HG03139 (cell line): ENCODE measurements around the gene OOSP2.
"Not testable (repeated sequence)": the region's sequence is repeated elsewhere in the genome, so short reads cannot be mapped to it uniquely, and the experiment has no call there.

ENCODE experiments used
- ATAC-seq: cut with Tn5 transposase; IDR thresholded peaks from one replicate; pipeline ENCODE4 v1.9.1; 2021; ENCODE audit not compliant: unreplicated experiment

Gene OOSP2, protein sequence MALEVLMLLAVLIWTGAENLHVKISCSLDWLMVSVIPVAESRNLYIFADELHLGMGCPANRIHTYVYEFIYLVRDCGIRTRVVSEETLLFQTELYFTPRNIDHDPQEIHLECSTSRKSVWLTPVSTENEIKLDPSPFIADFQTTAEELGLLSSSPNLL

DNA sequence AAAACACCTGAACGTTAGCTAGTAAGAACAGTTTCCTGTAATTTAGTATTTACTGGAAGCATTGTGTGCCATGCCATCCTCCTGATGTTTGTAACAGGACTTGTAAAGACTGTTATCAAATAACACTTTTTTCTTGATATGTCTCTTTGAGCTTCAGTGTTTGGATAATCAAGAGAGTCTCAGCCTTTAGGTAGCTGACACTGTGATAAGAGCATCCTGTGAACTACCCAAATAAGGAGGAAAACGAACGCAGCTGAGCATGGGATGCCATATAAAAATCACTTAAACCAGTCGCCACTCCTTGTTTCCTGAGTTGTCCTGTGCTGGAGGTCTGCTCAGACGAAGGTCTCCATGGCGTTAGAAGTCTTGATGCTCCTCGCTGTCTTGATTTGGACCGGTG is at the start of gene OOSP2:
TSS of gene OOSP2 (plus strand) at position 301 of the 400 bp plus-strand sequence. CDS start at position 352, 51 bp downstream.
- ATAC-seq, result no peak

DNA sequence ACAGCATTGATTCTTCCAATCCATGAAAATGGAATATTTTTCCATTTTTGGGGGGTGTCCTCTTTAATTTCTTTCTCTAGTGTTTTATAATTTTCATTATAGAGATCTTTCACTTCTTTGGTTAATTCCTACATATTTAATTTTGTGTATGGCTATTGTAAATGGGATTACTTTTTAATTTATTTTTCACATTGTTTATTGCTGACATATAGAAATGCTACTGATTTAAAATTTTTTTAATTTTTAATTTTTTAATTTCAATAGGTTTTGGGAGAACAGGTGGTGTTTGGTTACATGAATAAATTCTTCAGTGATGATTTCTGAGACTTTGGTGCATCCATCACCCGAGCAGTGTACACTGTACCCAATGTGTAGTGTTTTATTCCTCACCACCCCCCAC is 49.8 kb upstream of the OOSP2 start:
- ATAC-seq, result no peak

DNA sequence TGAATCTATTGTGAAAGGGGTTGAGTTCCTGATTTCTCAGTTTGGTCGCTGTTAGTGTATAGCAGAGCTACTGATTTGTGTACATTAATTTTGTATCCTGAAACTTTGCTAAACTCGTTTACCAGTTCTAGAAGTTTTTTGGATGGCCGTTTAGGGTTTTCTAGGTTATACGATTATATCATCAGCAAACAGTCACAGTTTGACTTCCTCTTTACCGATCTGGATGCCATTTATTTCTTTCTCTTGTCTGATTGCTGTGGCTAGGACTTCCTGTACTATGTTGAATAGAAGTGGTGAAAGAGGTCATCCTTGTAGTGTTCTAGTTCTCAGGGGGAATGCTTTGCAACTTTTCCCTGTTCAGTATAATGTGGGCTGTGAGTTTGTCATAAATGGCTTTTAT is 47.8 kb upstream of the OOSP2 start:
- no peak for ATAC-seq

DNA sequence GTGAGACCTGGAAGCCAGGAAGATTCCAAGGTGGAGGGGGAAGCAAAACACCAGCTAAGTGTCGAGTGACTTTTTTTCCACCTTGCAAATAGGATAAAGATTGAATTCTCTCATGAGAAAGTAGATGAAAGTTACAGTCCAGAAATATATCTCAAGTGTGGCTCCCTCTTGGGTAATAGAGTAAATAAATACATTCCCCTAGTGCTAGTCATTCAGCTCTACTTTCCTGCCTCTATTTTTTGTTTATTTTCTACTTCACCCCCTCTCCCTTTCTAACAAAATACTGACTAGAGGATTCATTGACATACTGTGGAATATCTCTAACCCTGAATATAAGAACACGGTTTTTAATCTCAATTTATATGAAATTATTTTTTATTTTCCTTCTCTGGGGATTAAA is 42.4 kb upstream of the OOSP2 start:
- no peak for ATAC-seq

DNA sequence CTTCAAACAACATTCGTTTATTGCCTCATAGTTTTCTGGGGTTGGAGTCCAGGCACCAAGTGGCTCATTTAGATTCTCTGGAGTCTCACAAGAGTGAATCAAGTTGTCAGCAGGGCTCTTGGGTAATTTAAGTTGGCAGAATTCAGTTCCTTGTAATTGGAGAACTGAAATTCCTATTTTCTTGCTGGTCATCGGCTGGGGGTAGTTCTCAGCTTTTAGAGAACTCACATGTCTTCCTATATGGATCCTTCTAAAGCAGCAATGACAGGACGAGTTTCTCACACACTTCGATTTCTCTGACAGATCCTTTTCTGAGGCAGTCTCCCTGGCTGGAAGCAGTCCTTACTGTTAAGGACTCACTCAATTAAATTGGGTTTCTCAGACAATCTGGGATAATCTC is 40.5 kb upstream of the OOSP2 start:
- ATAC-seq, result no peak

DNA sequence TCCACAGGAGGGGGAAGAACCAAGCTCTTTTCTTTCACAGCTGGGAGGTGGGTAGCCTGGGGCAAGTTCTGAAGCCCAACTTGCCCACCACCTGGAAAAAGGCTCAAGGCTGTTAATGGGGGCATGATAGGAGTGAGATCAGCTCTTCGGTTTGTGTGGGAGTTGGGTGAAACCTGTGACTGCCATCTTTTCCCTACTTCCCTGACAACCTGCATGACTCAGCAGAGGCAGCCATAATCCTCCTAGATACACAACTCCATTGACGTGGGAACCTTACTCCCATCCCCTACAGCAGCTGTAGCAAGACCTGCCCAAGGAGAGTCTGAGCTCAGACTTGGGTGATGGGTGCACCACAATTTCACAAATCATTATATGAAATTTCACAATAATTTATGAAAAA is 36.5 kb upstream of the OOSP2 start:
- no peak for ATAC-seq

DNA sequence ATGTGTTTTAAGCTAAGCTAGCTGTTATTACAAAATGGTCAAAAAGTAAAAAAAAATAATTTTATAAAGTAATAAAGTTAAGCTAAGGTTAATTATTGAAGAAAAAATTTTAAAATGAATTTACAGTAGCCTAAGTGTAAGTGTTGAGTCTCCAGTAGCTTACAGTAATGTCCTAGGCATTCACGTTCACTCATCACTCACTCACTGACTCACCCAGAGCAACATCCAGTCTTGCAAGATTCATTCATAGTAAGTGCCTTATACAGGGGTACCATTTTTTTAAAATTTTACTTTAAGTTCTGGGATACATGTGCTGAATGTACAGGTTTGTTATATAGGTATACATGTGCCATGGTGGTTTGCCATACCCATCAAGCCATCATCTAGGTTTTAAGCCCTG is 34.8 kb upstream of the OOSP2 start:
- no peak for ATAC-seq

DNA sequence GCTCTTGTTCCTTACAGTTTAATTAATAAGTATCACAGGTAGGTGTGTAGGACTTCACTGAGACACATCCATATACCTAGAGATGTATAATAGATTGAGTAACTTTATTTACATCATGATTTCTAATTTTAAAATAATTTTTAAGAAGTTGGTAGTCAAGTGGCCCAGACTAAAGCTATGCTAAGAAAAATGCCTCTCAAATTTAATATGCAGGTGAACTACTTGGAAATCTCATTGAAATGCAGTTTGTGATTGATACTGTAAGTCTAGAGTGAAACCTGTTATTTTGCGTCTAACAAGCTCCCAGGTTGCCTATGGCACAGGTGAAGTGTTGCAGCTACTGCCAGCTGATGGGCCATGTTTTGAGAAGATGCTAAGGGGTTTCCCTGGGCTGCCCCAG is 23.3 kb upstream of the OOSP2 start, which contains the start of gene OOSP4B:
TSS of gene OOSP4B (plus strand) at position 301 of the 400 bp plus-strand sequence.
- no peak for ATAC-seq

DNA sequence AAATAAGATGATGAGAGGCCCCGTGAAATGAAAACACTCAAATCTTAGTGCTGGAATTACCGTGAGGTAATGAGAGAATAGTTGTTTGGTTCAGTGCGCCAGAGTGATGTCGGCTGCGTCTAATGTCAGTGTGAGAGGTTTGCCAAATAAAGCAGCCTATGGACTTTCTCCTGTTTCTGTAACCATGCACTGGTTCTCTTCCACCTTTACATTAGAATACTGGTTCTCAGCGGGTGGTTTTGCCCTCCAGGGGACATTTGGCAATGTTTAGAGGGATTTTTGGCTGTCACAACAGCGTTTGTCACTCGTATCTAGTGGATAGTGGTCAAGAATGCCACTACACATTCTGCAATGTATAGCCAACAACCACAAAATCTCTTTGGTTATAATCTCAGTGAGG is 22.2 kb upstream of the OOSP2 start:
- ATAC-seq, result no peak

DNA sequence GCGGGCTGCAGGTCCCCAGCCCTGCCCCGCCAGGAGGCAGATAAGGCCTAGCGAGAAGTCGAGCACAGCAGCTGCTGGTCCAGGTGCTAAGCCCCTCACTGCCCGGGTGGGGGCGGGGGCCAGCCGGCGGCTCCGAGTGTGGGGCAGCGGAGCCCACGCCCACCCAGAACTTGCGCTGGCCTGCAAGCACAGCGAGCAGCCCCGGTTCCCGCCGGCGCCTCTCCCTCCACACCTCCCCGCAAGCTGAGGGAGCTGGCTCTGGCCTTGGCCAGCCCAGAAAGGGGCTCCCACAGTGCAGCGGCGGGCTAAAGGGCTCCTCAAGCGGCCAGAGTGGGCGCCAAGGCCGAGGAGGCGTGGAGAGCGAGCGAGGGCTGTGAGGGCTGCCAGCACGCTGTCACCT is 19.8 kb upstream of the OOSP2 start:
- ATAC-seq, result not testable (repeated sequence)

DNA sequence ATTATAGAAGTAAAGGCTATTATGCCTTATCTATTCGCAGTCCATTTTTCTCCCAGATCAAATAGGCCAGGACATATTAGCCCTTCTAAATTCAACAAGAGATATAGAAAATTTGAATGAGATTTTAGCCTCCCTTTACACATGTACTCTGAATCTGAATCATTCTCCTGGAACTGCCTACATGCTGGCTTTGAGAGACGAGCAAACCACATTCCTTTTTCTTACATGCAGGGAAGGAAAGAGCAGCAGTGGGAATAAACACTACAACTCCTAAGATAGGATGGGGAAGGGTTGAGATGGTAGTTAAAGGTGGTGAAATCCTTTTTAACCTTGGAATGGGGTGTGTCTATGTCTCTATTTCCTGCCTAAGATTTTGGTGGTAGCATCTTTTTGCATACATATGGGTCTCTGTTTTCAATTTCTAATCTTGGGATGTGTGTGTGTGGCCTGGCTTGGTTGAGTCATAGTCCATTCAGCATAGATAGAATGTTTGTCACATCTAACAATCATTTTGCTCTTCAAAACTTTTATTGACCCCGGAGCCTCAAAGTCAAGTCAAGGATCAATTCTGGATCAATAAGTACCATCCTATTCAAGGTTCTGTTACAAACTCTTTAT is 11.1 kb upstream of the OOSP2 start:
- no peak for ATAC-seq

DNA sequence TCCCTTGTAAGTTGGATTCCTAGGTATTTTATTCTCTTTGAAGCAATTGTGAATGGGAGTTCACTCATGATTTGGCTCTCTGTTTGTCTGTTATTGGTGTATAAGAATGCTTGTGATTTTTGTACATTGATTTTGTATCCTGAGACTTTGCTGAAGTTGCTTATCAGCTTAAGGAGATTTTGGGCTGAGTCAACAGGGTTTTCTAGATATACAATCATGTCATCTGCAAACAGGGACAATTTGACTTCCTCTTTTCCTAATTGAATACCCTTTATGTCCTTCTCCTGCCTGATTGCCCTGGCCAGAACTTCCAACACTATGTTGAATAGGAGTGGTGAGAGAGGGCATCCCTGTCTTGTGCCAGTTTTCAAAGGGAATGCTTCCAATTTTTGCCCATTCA is 10.2 kb downstream of the OOSP2 start:
- not testable (repeated sequence) for ATAC-seq

DNA sequence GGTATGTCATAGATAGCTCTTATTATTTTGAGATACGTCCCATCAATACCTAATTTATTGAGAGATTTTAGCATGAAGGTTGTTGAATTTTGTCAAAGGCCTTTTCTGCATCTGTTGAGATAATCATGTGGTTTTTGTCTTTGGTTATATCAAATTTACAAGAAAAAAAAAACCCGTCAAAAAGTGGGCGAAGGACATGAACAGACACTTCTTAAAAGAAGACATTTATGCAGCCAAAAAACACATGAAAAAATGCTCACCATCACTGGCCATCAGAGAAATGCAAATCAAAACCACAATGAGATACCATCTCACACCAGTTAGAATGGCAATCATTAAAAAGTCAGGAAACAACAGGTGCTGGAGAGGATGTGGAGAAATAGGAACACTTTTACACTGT is 10.6 kb downstream of the OOSP2 start:
- ATAC-seq, result not testable (repeated sequence)

DNA sequence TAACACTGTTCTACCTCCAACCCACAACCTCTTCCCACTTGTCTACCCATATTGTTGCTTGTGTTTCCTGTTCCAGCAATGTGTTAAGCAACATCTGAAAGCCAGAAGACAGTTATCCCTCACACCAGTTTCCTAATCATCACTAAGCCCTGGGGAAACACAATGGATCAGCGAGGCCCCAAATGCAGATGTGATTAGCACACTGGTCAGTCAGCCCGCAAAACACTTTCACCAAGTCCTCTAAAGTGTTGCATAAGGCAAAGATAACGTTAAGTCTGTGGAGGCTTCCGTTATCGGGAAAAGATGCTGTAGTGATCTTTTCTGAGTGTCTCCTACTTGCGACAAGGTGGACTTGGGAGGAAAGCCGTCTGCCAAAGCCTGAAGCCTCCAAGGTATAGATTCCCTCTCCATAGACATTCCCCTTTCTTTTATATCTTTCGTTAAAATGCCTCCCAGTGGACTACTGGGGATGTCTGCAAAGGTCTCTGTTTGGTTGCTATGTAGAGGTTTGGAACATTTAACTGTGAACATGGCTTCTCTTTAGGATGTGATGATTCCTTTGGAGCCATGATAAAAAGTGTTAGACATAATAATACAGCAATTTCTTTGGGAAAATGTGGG is 16.2 kb downstream of the OOSP2 start, which contains the start of gene MS4A3:
TSS of gene MS4A3 (plus strand) at position 317 of the 621 bp plus-strand sequence. CDS start 4,496 bp downstream, outside the sequence.
- no peak for ATAC-seq

DNA sequence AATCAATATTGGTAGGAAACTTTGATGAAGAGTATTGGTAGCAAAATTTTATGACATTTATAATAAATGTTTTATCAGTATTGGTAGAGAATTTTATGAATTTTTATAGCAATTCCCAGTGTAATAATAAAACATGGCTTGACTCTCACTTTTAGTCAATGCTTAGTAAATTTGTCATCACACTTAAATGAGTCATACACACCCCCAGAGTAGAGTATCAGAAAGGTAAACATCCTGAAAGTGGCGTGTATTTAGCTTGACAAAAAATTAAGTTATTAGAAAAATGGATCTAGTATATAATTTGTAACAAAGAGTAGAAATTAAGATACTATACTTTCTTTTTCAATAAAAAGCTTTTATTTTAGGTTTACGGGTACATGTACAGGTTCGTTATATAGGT is 18.8 kb downstream of the OOSP2 start:
- ATAC-seq, result no peak

DNA sequence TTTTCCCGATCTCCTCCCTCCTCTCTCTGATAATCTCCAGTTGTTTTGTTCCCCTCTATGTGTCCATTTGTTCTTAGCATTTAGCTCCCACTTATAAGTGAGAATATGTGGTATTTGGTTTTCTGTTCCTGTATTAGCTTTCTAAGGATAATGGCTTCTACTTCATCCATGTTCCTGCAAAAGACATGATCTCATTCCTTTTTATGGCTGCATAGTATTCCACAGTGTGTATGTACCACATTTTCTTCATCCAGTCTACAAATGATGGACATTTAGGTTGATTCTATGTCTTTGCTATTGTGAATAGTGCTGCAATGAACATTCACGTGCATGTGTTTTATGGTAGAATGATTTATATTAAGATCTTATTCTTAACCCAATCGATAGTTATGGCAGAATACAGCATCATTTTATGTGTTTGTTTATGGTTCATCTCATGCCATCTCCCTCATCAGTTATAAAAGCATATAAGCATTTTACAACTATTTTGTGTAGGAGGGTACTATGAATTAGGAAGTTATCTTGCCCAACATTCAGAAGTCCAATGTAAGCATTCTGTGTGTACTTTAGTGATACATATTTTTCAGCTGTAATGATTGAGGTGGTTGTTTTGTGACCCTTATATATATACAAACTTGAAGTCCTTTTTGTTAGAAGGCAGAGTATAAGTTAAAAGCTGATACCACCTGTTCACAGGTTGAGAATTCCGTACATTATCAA is 19.5 kb downstream of the OOSP2 start:
- ATAC-seq, result no peak

DNA sequence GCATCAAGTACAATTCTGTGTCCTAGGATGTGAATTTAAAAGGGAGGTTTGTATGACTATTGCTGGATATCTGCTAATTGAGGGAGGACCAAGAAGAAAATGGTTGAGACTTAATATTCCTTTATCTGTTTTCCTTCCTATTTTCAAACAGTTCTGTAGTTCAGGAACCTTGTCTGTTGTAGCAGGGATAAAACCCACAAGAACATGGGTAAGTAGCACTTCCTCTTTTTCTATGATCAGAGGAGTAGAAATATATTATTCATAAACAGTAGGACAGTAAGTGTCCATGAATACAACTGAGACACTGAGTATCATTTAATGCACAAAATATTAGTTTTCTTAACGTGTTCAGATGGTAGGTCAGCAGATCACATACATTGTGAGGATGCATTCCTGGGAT is 23.9 kb downstream of the OOSP2 start:
- no peak for ATAC-seq

DNA sequence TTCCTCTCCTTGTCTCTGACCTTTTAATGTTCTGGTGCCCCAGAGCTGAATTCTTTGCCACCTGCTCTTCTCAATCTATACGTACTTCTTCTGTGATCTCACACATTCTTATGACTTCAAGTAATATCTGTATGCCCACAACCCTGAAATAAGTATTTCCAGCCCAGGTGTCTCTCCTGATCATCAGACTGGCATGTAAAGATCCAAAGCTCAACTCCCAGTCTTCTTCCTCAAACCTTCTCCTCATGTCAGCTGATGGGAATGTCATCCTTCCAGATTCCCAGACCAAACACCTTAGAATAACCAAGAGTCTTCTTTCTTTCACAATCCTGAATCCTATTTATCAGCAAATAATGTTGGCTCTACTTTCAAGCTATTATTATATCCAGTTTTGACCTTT is 25.6 kb downstream of the OOSP2 start:
- no peak for ATAC-seq

DNA sequence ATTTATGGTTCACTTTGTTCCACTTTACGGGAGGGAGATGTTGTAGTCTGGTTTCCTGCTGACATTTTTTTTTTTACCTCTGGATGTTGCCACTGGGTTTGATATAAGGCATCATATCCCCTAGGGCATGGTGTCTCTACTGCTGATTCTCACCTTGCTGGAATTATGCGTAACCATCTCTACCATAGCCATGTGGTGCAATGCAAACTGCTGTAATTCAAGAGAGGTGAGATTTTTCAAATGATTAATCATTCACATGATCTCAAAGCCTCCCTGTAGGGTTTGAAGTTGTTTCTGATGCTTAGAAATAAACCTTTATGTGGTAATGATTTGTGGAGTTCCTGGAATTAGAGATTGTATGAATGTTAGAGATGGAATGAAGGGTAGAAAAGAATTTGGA is 29.2 kb downstream of the OOSP2 start:
- no peak for ATAC-seq

DNA sequence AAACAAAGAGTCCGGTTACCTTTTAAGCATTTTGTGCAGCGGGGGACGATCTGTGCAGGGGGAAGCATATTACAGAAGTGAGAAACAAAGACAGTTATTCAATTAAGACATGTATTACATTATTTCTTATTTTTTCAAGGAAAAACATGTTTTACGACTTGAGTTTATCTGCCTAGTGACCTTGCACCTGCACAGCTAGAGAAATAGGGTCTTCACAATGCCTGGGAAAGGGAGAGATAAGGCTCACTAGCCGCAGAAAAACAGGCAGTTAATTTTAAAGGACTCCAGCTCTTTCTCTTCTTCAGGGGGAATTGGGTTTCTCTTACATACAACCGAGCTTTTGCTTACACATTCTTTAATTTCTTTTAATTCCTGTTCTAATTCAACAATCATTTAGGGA is 31.4 kb downstream of the OOSP2 start:
- ATAC-seq, result not testable (repeated sequence)

DNA sequence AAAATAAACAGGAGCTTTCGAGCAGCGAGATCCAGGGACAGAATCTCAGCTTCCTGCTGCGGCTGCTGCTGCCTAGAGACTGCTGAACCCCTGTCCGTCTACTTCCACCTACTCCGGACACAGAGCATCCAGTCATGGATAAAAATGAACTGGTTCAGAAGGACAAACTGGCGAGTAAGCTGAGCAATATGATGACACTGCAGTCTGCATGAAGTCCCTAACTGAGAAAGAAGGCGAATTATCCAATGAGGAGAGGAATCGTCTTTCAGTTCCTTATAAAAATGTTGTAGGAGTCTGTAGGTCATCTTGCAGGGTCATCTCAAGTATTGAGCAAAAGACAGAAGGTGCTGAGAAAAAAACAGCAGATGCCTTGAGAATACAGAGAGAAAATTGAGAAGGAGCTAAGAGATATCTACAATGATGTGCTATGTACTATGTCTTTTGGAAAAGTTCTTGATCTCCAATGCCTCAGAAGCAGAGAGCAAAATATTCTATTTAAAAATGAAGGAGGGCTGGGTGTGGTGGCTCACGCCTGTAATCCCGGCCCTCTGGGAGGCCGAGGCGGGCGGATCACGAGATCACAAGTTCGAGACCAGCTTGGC is 37.1 kb downstream of the OOSP2 start:
- ATAC-seq, result no peak
